Left lung (tissue), 10 donors: ENCODE results near the gene RARS1. TPM values are rescaled to one million over a fixed set of nuclear protein-coding genes. Genes with fewer than 3 reads are reported as not detected.

ENCODE experiments used
- ATAC-seq: fragments of 200-7000 bp; cut with Tn5 transposase; one replicate; pipeline ENCODE4 v1.9.1; 2020; ENCODE audit warnings: moderate library complexity
- DNase-seq, 4 donors: peaks; one replicate each; pipeline ENCODE4 v3.0.0-alpha.2; 2013 to 2020
- H3K27ac ChIP-seq, 2 donors: fragments of 200-600 bp; sonication (generic) in 1 of 2; one replicate each; pipeline versions ENCODE4 v1.5.0 to v1.8.0; 2020 to 2021
- H3K27me3 ChIP-seq, 2 donors: fragments of 200-600 bp; sonication (generic) in 1 of 2; one replicate each; pipeline versions ENCODE4 v1.5.0 to v1.8.0; 2020 to 2021
- H3K36me3 ChIP-seq, 2 donors: fragments of 200-600 bp; sonication (generic) in 1 of 2; one replicate each; pipeline versions ENCODE4 v1.5.0 to v1.8.0; 2020 to 2021
- H3K4me1 ChIP-seq, 2 donors: fragments of 200-600 bp; one replicate each; pipeline ENCODE4 v1.8.0; 2021
- H3K4me3 ChIP-seq, 2 donors: fragments of 200-600 bp; sonication (generic) in 1 of 2; one replicate each; pipeline versions ENCODE4 v1.5.0 to v1.8.0; 2020 to 2021; ENCODE audit warnings: mild to moderate bottlenecking in 1 of 2
- H3K9me3 ChIP-seq, 2 donors: fragments of 200-600 bp; sonication (generic) in 1 of 2; one replicate each; pipeline versions ENCODE4 v1.5.0 to v1.8.0; 2020 to 2021
- CTCF ChIP-seq, 2 donors: fragments of 200-600 bp; sonication (generic) in 1 of 2; IDR thresholded peaks; one replicate each; pipeline versions ENCODE4 v1.5.0 to v1.8.0; 2021; ENCODE audit warnings: antibody characterized with exemption in 2 of 2
- intact Hi-C, 2 donors: fragments of 100-400 bp; cut with DNase I; formaldehyde crosslinking; loops; one replicate each; pipeline versions ENCODE4 v1.11.2 to v1.14.2; 2022
- polyA plus RNA-seq, 6 donors: library from polyadenylated mRNA; unstranded; fragments of 120-200 nt; gene quantifications; one replicate each; pipeline ENCODE4 v1.2.1, GENCODE V29; 2013; ENCODE audit not compliant: insufficient read length in 6 of 6
- total RNA-seq, 2 donors: library from RNA; stranded (reverse); fragmentation: NEBNext Ultra II Directional; extraction: Animal tissue kit (Norgen Biotek cat#: 25700); gene quantifications; one replicate each; pipeline ENCODE4 v1.2.1, GENCODE V29; 2021
- donor health status: DM: no; HTN: yes; CAD: no.
- donor health status: DM: no; HTN: no; CAD: no.

Gene RARS1
- total and polyA plus RNA-seq, 8 donors, result 67.2 to 88.3 (median 76.9) TPM

- no peak for TF ChIP-seq CTCF (IDR thresholded peaks at IDR 0.05)
- Histone ChIP-seq H3K27ac (no peak overlapping the region), H3K4me1 (no peaks in the 10 kb centered on the region), H3K9me3 (no peaks in the 10 kb centered on the region), H3K36me3 (peaks cover 0 to 35% of the 10 kb centered on the region in 2 donors), H3K27me3 (no peaks in the 10 kb centered on the region), H3K4me3 (no peak overlapping the region)
- intact Hi-C loops, result no loop called here
- DNase-seq (no peak), ATAC-seq (no peak)
Observed at GRCh38 chr5:168549554-168549953, 63.3 kb downstream of the RARS1 start.

DNA sequence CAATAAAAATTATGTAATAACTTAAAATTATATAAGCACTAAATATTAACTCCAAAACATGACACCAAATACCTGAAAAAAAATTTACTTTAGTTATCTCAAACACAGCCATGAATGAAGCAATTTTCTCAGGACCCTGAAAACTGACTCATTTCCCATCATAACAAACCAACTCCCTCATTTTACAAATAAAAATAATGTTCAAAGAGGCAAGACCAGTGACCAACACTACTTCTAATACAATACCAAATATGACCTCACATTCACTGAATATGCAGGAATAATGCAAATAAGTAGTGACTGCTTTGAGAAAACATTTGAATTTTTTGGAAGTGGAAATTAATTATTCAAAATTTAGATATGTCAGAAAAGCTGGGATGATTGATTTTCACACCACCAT, 64.4 kb downstream of the RARS1 start:
- H3K27me3 ChIP-seq, result no peaks in the 10 kb centered on the region
- H3K4me1 ChIP-seq, result no peaks in the 10 kb centered on the region
- H3K27ac ChIP-seq, result no peak overlapping the region
- DNase-seq (no peak), ATAC-seq (no peak)
- intact Hi-C loops, result no loop called here
- H3K4me3 ChIP-seq, result no peak overlapping the region
- TF ChIP-seq CTCF (IDR thresholded peaks at IDR 0.05), result no peak
- peaks cover 0 to 40% of the 10 kb centered on the region in 2 donors for H3K36me3 ChIP-seq
- H3K9me3 ChIP-seq, result no peaks in the 10 kb centered on the region

DNA sequence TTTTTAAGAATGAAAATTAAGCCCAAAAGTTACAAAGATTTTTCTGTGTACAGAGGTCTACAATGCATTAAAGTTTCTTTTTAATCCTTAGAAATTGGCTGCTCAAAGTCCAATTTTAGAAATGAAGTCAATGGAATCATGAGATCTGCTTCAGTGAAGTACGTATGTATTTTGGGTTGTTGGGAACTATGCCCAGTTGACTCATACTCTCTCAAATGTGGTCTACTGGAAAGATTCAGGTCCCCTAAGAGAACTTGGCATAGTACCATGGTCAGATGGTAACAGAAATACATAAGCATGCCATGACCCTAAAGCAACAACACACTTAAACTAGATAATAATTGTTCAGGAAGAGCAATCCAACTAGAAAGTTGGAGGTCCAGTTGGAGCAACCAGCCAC, 65.9 kb downstream of the RARS1 start:
- no peak for TF ChIP-seq CTCF (IDR thresholded peaks at IDR 0.05)
- no peak for DNase-seq

GRCh38 chr5:168553377-168554130, 67.3 kb downstream of the RARS1 start:
- intact Hi-C loops, result no loop called here
- no peak for TF ChIP-seq CTCF (IDR thresholded peaks at IDR 0.05)
- Histone ChIP-seq H3K27me3 (no peaks in the 10 kb centered on the region), H3K4me1 (no peaks in the 10 kb centered on the region), H3K36me3 (peaks cover 0 to 67% of the 10 kb centered on the region in 2 donors), H3K9me3 (no peaks in the 10 kb centered on the region), H3K4me3 (no peak overlapping the region), H3K27ac (no peak overlapping the region)
- ATAC-seq (no peak), DNase-seq (no peak)

More for the DNA sequence above, 65.9 kb downstream of the RARS1 start:
- H3K4me1 ChIP-seq, result no peaks in the 10 kb centered on the region
- no peak overlapping the region for H3K4me3 ChIP-seq
- ATAC-seq, result no peak
- no peak overlapping the region for H3K27ac ChIP-seq
- no peaks in the 10 kb centered on the region for H3K9me3 ChIP-seq
- intact Hi-C loops, result no loop called here
- peaks cover 0 to 53% of the 10 kb centered on the region in 2 donors for H3K36me3 ChIP-seq
- H3K27me3 ChIP-seq, result no peaks in the 10 kb centered on the region

GRCh38 chr5:168557389-168557788, 71.1 kb downstream of the RARS1 start:
- H3K36me3 ChIP-seq, result peaks cover under 1 to 87% of the 10 kb centered on the region in 2 donors
- H3K27ac ChIP-seq, result no peak overlapping the region
- no peak for ATAC-seq
- H3K4me1 ChIP-seq, result no peaks in the 10 kb centered on the region
- no peak for TF ChIP-seq CTCF (IDR thresholded peaks at IDR 0.05)
- H3K9me3 ChIP-seq, result no peaks in the 10 kb centered on the region
- intact Hi-C loops, result no loop called here
- H3K4me3 ChIP-seq, result no peak overlapping the region
- DNase-seq, result no peak
- H3K27me3 ChIP-seq, result no peaks in the 10 kb centered on the region
